ENCODE data around the gene ITGAX.

GRCh38 chr16:31356566-31357323 is 1.8 kb downstream of the ITGAX start:
- TF ChIP-seq CTCF (IDR thresholded peaks at IDR 0.05), result no peak
- TF ChIP-seq POLR2A (IDR thresholded peaks at IDR 0.05), result no peak

Measured in stomach (tissue), 4 donors.